Ishikawa (cell line): ENCODE data around the gene DLL4.

Experiments
- CEBPB ChIP-seq: IDR thresholded peaks from 2 replicates; pipeline ENCODE4 v1.6.1; 2012
- CREB1 ChIP-seq: IDR thresholded peaks from 2 replicates; pipeline ENCODE4 v1.6.1; 2012; ENCODE audit warnings: low read depth
- EGR1 ChIP-seq: IDR thresholded peaks from 2 replicates; pipeline ENCODE4 v1.6.1; 2012
- EP300 ChIP-seq: IDR thresholded peaks from 2 replicates; pipeline ENCODE4 v1.6.1; 2012; ENCODE audit warnings: borderline replicate concordance
- FOXM1 ChIP-seq: IDR thresholded peaks from 2 replicates; pipeline ENCODE4 v1.6.1; 2012; ENCODE audit warnings: low read depth, borderline replicate concordance
- MAX ChIP-seq: IDR thresholded peaks from 2 replicates; pipeline ENCODE4 v1.6.1; 2012
- NFIC ChIP-seq: IDR thresholded peaks from 2 replicates; pipeline ENCODE4 v1.6.1; 2012
- RAD21 ChIP-seq: IDR thresholded peaks from 2 replicates; pipeline ENCODE4 v1.6.1; 2012; ENCODE audit warnings: low read depth
- REST ChIP-seq: IDR thresholded peaks from 2 replicates; pipeline ENCODE4 v1.6.1; 2012; ENCODE audit warnings: low read depth, mild to moderate bottlenecking
- TAF1 ChIP-seq: IDR thresholded peaks from 2 replicates; pipeline ENCODE4 v1.6.1; 2012; ENCODE audit warnings: low read depth, mild to moderate bottlenecking
- TCF12 ChIP-seq: IDR thresholded peaks from 2 replicates; pipeline ENCODE4 v1.6.1; 2012; ENCODE audit warnings: low read depth
- TEAD4 ChIP-seq: IDR thresholded peaks from 2 replicates; pipeline ENCODE4 v1.6.1; 2012
- USF1 ChIP-seq: IDR thresholded peaks from 2 replicates; pipeline ENCODE4 v1.6.1; 2012
- YY1 ChIP-seq: IDR thresholded peaks from 2 replicates; pipeline ENCODE4 v1.6.1; 2012; ENCODE audit warnings: low read depth
- ZBTB7A ChIP-seq: IDR thresholded peaks from 2 replicates; pipeline ENCODE4 v1.6.1; 2012; ENCODE audit warnings: low read depth

DLL4 gene

GRCh38 chr15:40891810-40892446, 37.2 kb upstream of the DLL4 start:
- TF ChIP-seq RAD21 (peak; percentile 89), MAX (no peak)

GRCh38 chr15:40892447-40893012, 36.6 kb upstream of the DLL4 start:
- TF ChIP-seq NFIC (no peak), EGR1 (no peak), EP300 (no peak), ZBTB7A (no peak), REST (no peak), CEBPB (no peak), RAD21 (no peak), TAF1 (no peak), MAX (no peak), TCF12 (no peak), CREB1 (no peak), USF1 (no peak), YY1 (no peak)

- TF ChIP-seq NFIC = no peak
- TF ChIP-seq TCF12 = no peak
- TF ChIP-seq YY1 = no peak
- TF ChIP-seq REST = no peak
- TF ChIP-seq MAX = no peak
- TF ChIP-seq FOXM1 = no peak
- no peak for TF ChIP-seq ZBTB7A
- TF ChIP-seq TEAD4 = no peak
- no peak for TF ChIP-seq EP300
- no peak for TF ChIP-seq USF1
- TF ChIP-seq CEBPB = no peak
- TF ChIP-seq TAF1 = no peak
- TF ChIP-seq RAD21 = no peak
- TF ChIP-seq CREB1 = no peak
- TF ChIP-seq EGR1 = no peak
These were observed 36.0 kb upstream of the DLL4 start for GRCh38 chr15:40893019-40893670.

- TF ChIP-seq EGR1 (peak; percentile 79), RAD21 (peak; percentile 91), ZBTB7A (0 out of 2 replicates have a peak, but pooled peaks have one; percentile 32), EP300 (no peak; the same call in 1 of the 2 replicates), CEBPB (no peak), USF1 (peak; percentile 93), MAX (peak; percentile 95), REST (no peak), TAF1 (peak; percentile 71), TEAD4 (0 out of 2 replicates have a peak, but pooled peaks have one; percentile 4), CREB1 (peak; percentile 90), TCF12 (peak; percentile 77; the same call in 1 of the 2 replicates), FOXM1 (no peak)
These were observed 35.1 kb upstream of the DLL4 start, which contains the start of gene VPS18 for GRCh38 chr15:40893733-40894680. VPS18 (plus strand) TSS chr15:40894450; CDS start chr15:40894769, 319 bp downstream.
